Parietal lobe (tissue), 1 donor: Measurements from ENCODE around the gene CLIP4. TPM values are rescaled to one million over a fixed set of nuclear protein-coding genes. Genes with fewer than 3 reads are reported as not detected.

ENCODE experiments used
- total RNA-seq: library from RNA; depleted of rRNA; stranded (reverse); fragments of >200 nt; gene quantifications from one replicate; pipeline ENCODE4 v1.2.3, GENCODE V29; 2014

CLIP4 gene
- 51.3 TPM for total RNA-seq

DNA sequence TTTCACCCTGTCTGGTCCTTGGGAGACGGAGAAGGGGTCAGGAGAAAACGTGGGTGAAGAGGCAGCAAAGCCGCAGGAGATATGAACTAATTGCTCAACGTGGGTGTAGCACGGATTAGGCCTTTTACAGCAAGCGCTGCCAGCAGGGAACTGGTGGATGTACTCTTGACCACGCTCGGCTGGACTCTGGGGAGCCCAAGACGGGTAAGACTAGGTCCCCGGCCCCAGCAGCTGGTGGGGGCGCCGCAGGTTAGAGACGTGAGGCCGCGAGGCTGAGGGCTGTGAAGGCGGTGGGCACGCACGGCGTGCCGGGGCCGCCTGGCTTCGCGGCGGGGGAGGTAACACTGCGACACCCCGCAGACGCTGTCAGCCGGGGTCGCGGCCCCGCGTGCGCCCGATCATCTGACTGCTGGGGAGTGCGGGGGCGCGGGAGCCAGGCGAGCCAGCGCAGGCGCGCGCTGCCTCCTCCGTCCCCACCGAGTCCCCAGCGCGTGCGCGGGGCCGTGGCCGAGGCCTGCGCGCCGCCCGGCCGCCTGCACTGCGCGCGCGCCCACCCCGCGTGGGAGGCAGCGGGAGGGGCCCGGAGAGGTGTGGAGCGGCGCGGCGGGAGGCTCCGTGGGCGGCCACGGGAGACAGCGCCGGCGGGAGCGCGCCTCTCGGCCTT lies at the start of gene CLIP4:
TSS of gene CLIP4 (plus strand) at position 470 of the 664 bp plus-strand sequence. CDS start 5,974 bp downstream, outside the sequence.

DNA sequence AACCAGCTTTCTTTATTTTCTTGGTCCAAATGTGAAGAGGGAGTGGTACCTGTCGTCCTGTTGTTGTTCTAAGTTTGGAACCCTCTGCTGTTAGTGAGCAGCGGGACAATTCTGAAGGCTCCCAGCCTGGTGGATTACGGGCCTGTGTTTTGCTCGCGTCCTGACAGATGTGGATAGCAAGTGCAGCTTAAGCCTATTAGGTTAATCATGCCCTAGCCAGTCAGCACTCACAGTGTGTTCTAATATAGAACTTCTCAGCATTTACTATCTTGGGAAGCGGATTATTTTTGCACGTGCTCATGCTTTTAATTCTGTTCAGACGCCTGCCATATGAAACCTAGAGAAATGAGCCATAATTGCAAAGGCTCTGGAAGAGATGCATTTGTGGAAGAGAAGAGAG lies 40.8 kb upstream of the CLIP4 start, which contains the start of gene PCARE:
TSS of gene PCARE (minus strand) at position 113 of the 400 bp plus-strand sequence. CDS start 262 bp downstream, outside the sequence.

Other genes with a start within 250 kb of the CLIP4 start
- 29.7 TPM for gene TRMT61B, start 245.1 kb upstream of the CLIP4 start, total RNA-seq
- 52.6 TPM for gene WDR43, start 220.7 kb upstream of the CLIP4 start, total RNA-seq
- under 0.01 TPM for gene TOGARAM2, start 134.1 kb upstream of the CLIP4 start, total RNA-seq
- gene PCARE, start 40.9 kb upstream of the CLIP4 start, total RNA-seq, result not detected